Uterus (tissue), 4 donors: Measurements from ENCODE around the gene CCDC8. TPM values are rescaled to one million over a fixed set of nuclear protein-coding genes. Genes with fewer than 3 reads are reported as not detected.
A peak's percentile ranks its signal among the peaks of the same experiment; 100 is the strongest.

Experiments used
- DNase-seq, 2 donors: peaks; one replicate each; pipeline ENCODE4 v3.0.0-alpha.2; 2019 to 2020
- H3K27ac ChIP-seq, 2 donors: fragments of 200-600 bp; sonication (generic); 1 replicate in 1 of 2; 2 replicates in 1 of 2; pipeline ENCODE4 v1.5.1; 2016 to 2018
- H3K27me3 ChIP-seq, 2 donors: fragments of 200-600 bp; sonication (generic); one replicate each; pipeline ENCODE4 v1.5.1; 2018 to 2019; ENCODE audit warnings: control low read depth in 1 of 2
- H3K36me3 ChIP-seq, 2 donors: fragments of 200-600 bp; sonication (generic); one replicate each; pipeline ENCODE4 v1.5.1; 2019; ENCODE audit warnings: control low read depth in 1 of 2
- H3K4me1 ChIP-seq, 2 donors: fragments of 200-600 bp; sonication (generic); one replicate each; pipeline ENCODE4 v1.5.1; 2018 to 2019; ENCODE audit warnings: control low read depth in 1 of 2
- H3K4me3 ChIP-seq, 2 donors: fragments of 200-600 bp; sonication (generic); 1 replicate in 1 of 2; 2 replicates in 1 of 2; pipeline ENCODE4 v1.5.1; 2018 to 2019; ENCODE audit warnings: mild to moderate bottlenecking in 1 of 2
- H3K9me3 ChIP-seq, 2 donors: fragments of 200-600 bp; sonication (generic); one replicate each; pipeline ENCODE4 v1.5.1; 2019; ENCODE audit warnings: control low read depth in 1 of 2
- CTCF ChIP-seq, 4 experiments: fragments of 200-600 bp in 2 of 4; fragments of 450-650 bp in 2 of 4; sonication (generic) in 2 of 4; IDR thresholded peaks; one replicate each; pipeline ENCODE4 v1.5.1; 2016 to 2019; ENCODE audit warnings: antibody characterized with exemption in 4 of 4, mild to moderate bottlenecking in 2 of 4, moderate library complexity in 1 of 4
- POLR2A ChIP-seq, 2 donors: fragments of 450-650 bp; IDR thresholded peaks; one replicate each; pipeline ENCODE4 v1.6.1; 2016; ENCODE audit warnings: antibody characterized with exemption in 2 of 2, mild to moderate bottlenecking in 1 of 2, moderate library complexity in 1 of 2
- intact Hi-C: fragments of 100-400 bp; cut with DNase I; formaldehyde crosslinking; loops from one replicate; pipeline ENCODE4 v1.15.1; 2023; ENCODE audit warnings: low total_unique reads
- total RNA-seq, 4 donors: library from RNA; depleted of rRNA in 3 of 4; stranded (reverse); fragments of >200 nt in 3 of 4; gene quantifications; one replicate each; pipeline versions ENCODE4 v1.1.0 to v1.2.4, GENCODE V29; 2014 to 2023
- donor health status: DM: yes; HTN: yes; CAD: no.

CCDC8 gene
- total RNA-seq, 4 donors from 2014 or later, result 7.2 to 89.1 (median 26.2) TPM

GRCh38 chr19:46412650-46413261, 608 bp downstream of the CCDC8 start:
- Histone ChIP-seq H3K9me3 (no peaks in the 10 kb centered on the region), H3K27me3 (no peaks in the 10 kb centered on the region), H3K4me3 (peak overlapping the region; percentile 47), H3K27ac (peak overlapping the region; percentile 60 to 72), H3K4me1 (no peaks in the 10 kb centered on the region), H3K36me3 (no peaks in the 10 kb centered on the region)
- no peak for TF ChIP-seq POLR2A (IDR thresholded peaks at IDR 0.05)
- no peak for TF ChIP-seq CTCF (IDR thresholded peaks at IDR 0.05)
- DNase-seq, result no peak
- intact Hi-C loops, result no loop called here

GRCh38 chr19:46411925-46412649, 1.3 kb downstream of the CCDC8 start:
- H3K27me3 ChIP-seq, result no peaks in the 10 kb centered on the region
- DNase-seq, result no peak
- no peak for TF ChIP-seq POLR2A (IDR thresholded peaks at IDR 0.05)
- no peak for TF ChIP-seq CTCF (IDR thresholded peaks at IDR 0.05)
- H3K9me3 ChIP-seq, result no peaks in the 10 kb centered on the region
- H3K27ac ChIP-seq, result peak overlapping the region; percentile 60 to 72
- H3K4me1 ChIP-seq, result no peaks in the 10 kb centered on the region
- intact Hi-C loops, result no loop called here
- peak overlapping the region; percentile 47 for H3K4me3 ChIP-seq
- no peaks in the 10 kb centered on the region for H3K36me3 ChIP-seq

DNA sequence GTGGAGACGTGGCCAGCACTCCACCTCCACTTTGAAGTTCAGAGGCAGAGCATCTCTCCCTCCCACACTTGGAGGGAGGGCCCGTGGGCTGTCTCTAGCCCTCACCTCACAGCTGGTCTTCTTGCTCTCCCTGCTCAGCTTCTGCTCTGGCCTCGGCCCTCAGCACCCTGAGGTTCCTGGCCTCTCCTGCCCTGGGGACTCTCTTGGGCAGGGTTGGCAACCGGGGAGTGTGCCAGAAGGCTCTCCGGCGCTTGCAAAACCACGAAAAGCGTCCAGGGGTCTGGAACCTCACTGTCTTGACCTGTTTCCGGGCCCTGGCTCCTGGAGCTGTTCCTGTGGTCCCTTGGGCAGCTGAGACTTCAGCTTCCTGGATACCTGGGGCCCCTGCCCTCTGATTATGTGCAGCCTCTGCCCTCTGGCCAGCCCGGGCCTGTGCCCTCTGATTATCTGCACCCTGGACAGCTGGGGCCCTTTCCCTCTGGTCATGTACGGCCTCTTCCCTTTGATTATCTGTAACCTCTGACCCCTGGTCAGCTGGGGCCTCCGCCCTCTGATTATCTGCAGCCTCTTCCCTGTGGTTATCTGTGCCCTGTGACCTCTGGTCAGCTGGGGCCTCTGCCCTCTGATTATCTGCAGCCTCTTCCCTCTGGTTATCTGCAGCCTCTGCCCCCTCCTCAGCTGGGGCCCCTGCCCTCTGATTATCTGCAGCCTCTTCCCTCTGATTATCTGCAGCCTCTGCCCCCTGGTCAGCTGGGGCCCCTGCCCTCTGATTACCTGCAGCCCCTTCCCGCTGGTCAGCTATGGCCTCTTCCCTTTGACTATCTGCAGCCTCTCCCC, 2.1 kb downstream of the CCDC8 start:
- H3K9me3 ChIP-seq, result no peaks in the 10 kb centered on the region
- H3K36me3 ChIP-seq, result no peaks in the 10 kb centered on the region
- no peak for DNase-seq
- intact Hi-C loops, result no loop called here
- peak overlapping the region; percentile 60 to 72 for H3K27ac ChIP-seq
- no peaks in the 10 kb centered on the region for H3K4me1 ChIP-seq
- H3K27me3 ChIP-seq, result no peaks in the 10 kb centered on the region
- peak overlapping the region; percentile 47 for H3K4me3 ChIP-seq
- no peak for TF ChIP-seq CTCF (IDR thresholded peaks at IDR 0.05)
- TF ChIP-seq POLR2A (IDR thresholded peaks at IDR 0.05), result no peak

DNA sequence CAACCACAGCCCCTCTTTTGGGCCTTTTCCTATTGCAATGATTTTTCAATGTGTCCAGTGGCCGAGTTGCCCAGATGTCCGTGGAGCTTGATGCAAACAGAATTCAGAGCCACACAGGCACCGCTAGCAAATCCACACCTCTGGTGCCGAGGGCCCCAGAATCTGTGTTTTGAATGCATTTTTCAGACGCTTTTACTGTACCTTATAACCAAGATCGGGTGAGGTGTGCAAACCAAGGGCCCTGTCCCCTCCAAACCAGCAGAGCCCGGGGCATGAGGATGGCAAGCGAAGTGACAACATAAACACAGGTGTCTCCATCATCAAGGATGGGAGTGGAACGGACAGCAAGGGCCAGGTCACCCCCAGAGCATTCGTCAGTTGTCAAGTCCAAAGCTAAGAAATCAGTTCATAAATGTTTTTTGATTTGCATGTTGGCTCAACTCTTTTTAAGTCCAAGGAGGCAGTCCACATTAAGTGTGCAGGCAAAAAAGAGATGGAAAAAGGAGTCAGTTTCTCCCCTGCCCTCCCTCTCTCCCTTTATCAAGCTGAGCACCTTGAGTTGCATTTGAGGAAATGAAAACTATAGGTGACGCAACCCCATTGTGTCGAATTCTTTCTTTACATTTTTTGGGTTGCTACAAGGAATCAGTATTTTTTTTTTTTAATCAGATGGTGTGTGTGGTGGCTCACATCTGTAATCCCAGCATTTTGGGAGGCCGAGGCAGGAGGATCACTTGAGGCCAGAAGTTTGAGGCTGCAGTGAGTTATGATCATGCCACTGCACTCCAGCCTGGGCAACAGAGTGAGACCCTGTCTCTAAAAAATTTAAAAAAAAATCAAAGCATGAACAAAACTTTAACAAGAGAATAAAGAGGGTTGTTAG, 2.9 kb downstream of the CCDC8 start:
- Histone ChIP-seq H3K4me3 (peak overlapping the region; percentile 47), H3K4me1 (no peaks in the 10 kb centered on the region), H3K27ac (peak overlapping the region; percentile 60 to 72), H3K27me3 (no peaks in the 10 kb centered on the region), H3K9me3 (no peaks in the 10 kb centered on the region), H3K36me3 (no peaks in the 10 kb centered on the region)
- TF ChIP-seq POLR2A (IDR thresholded peaks at IDR 0.05), result no peak
- TF ChIP-seq CTCF (IDR thresholded peaks at IDR 0.05), result no peak
- no peak for DNase-seq
- intact Hi-C loops, result no loop called here
